8988T (cell line): Measurements from ENCODE around the gene OR7E24.
"Not testable (repeated sequence)": the region's sequence is repeated elsewhere in the genome, so short reads cannot be mapped to it uniquely, and the experiment has no call there.

Experiments used
- DNase-seq: peaks from one replicate; pipeline ENCODE4 v3.0.0; 2011

The OR7E24 gene

GRCh38 chr19:9250630-9251029, at the start of gene OR7E24:
OR7E24 (plus strand) TSS chr19:9250930; CDS start chr19:9251044, 114 bp downstream.
- DNase-seq: no peak

GRCh38 chr19:9205501-9206113, 45.1 kb upstream of the OR7E24 start:
- DNase-seq: peak; percentile 15

GRCh38 chr19:9219489-9219888, 31.2 kb upstream of the OR7E24 start, which contains the start of gene OR7D4:
OR7D4 (minus strand) TSS chr19:9219589; CDS start chr19:9214837, 4,752 bp downstream.
- DNase-seq: no peak

GRCh38 chr19:9251236-9251635, 506 bp downstream of the OR7E24 start:
- DNase-seq: no peak

GRCh38 chr19:9283485-9283884, 32.8 kb downstream of the OR7E24 start:
- DNase-seq: not testable (repeated sequence)

GRCh38 chr19:9289231-9289884, 38.6 kb downstream of the OR7E24 start:
- no peak for DNase-seq

GRCh38 chr19:9295411-9295849, 44.7 kb downstream of the OR7E24 start:
- no peak for DNase-seq

- DNase-seq: no peak
Measured at GRCh38 chr19:9296336-9296735, 45.6 kb downstream of the OR7E24 start.
